CD14-positive monocyte (primary cell): ENCODE data around the gene BARHL2. TPM values are rescaled to one million over a fixed set of nuclear protein-coding genes. Genes with fewer than 3 reads are reported as not detected.

Experiments
- DNase-seq, 3 donors: peaks; one replicate each; pipeline ENCODE4 v3.0.0-alpha.2; 2011 to 2022
- H2AFZ ChIP-seq: 2 replicates; pipeline ENCODE4 v1.6.0; 2012; ENCODE audit warnings: mild to moderate bottlenecking, low read depth, low read length, inconsistent platforms; ENCODE audit not compliant: insufficient read depth, poor library complexity, severe bottlenecking
- H3K27ac ChIP-seq, 2 donors: 1 replicate in 1 of 2; 2 replicates in 1 of 2; pipeline ENCODE4 v1.5.1; 2012 to 2013; ENCODE audit warnings: low read length in 2 of 2, control low read depth in 1 of 2, inconsistent platforms in 1 of 2, low read depth in 1 of 2, mild to moderate bottlenecking in 1 of 2
- H3K27me3 ChIP-seq, 2 donors: one replicate each; pipeline versions ENCODE4 v1.6.0 to v1.6.1; 2011 to 2013; ENCODE audit warnings: low read length in 2 of 2; ENCODE audit not compliant: control insufficient read depth in 2 of 2, insufficient read depth in 2 of 2
- H3K36me3 ChIP-seq, 2 donors: replicated peaks in 1 of 2; 1 replicate in 1 of 2; 2 replicates in 1 of 2; pipeline versions ENCODE4 v1.5.1 to v1.6.1; 2012 to 2013; ENCODE audit warnings: low read length in 2 of 2, control low read depth in 1 of 2, inconsistent platforms in 1 of 2, mild to moderate bottlenecking in 1 of 2; ENCODE audit not compliant: insufficient read depth in 2 of 2, control insufficient read depth in 1 of 2
- H3K4me1 ChIP-seq, 2 donors: 1 replicate in 1 of 2; 2 replicates in 1 of 2; pipeline versions ENCODE4 v1.5.1 to v1.6.1; 2012 to 2013; ENCODE audit warnings: low read length in 2 of 2, control low read depth in 1 of 2, inconsistent platforms in 1 of 2, mild to moderate bottlenecking in 1 of 2, moderate library complexity in 1 of 2; ENCODE audit not compliant: insufficient read depth in 2 of 2, control insufficient read depth in 1 of 2
- H3K4me2 ChIP-seq: replicated peaks from 2 replicates; pipeline ENCODE3; 2012; ENCODE audit warnings: low read length, moderate library complexity, mild to moderate bottlenecking; ENCODE audit not compliant: poor library complexity, severe bottlenecking; ENCODE audit errors: extremely low read depth
- H3K4me3 ChIP-seq, 3 experiments: fragments of 200-600 bp in 1 of 3; sonication (generic) in 1 of 3; replicated peaks in 1 of 3; 1 replicate in 2 of 3; 2 replicates in 1 of 3; pipeline ENCODE4 v1.5.1; 2011 to 2013; ENCODE audit warnings: low read length in 3 of 3, mild to moderate bottlenecking in 3 of 3, control low read depth in 2 of 3, low read depth in 2 of 3, inconsistent platforms in 1 of 3, moderate library complexity in 1 of 3
- H3K79me2 ChIP-seq: 2 replicates; pipeline ENCODE4 v1.6.0; 2012; ENCODE audit warnings: mild to moderate bottlenecking, control low read depth, inconsistent platforms, low read length, moderate library complexity; ENCODE audit not compliant: insufficient read depth
- H3K9ac ChIP-seq: 2 replicates; pipeline ENCODE4 v1.6.0; 2017; ENCODE audit warnings: low read length, mild to moderate bottlenecking; ENCODE audit not compliant: insufficient read depth, poor library complexity, severe bottlenecking
- H3K9me3 ChIP-seq, 2 donors: replicated peaks in 1 of 2; 1 replicate in 1 of 2; 2 replicates in 1 of 2; pipeline versions ENCODE4 v1.5.1 to v1.6.1; 2012 to 2013; ENCODE audit warnings: low read length in 2 of 2, control low read depth in 1 of 2; ENCODE audit not compliant: control insufficient read depth in 1 of 2, insufficient read depth in 1 of 2
- H4K20me1 ChIP-seq: 2 replicates; pipeline ENCODE4 v1.6.0; 2012; ENCODE audit warnings: mild to moderate bottlenecking, low read length, control low read depth, moderate library complexity; ENCODE audit not compliant: insufficient read depth
- H3K27ac Mint-ChIP-seq, 7 donors: one replicate each; pipeline ENCODE4 v1.8.0; 2020; ENCODE audit warnings: mild to moderate bottlenecking in 7 of 7, mixed read lengths in 7 of 7, moderate library complexity in 6 of 7, inconsistent platforms in 2 of 7
- H3K27me3 Mint-ChIP-seq, 3 donors: one replicate each; pipeline ENCODE4 v1.8.0; 2021 to 2022; ENCODE audit warnings: low read depth in 3 of 3, mild to moderate bottlenecking in 3 of 3, mixed read lengths in 3 of 3, moderate library complexity in 3 of 3, inconsistent platforms in 1 of 3
- H3K36me3 Mint-ChIP-seq, 2 donors: one replicate each; pipeline ENCODE4 v1.8.0; 2020; ENCODE audit warnings: mixed read lengths in 2 of 2, inconsistent platforms in 1 of 2, mild to moderate bottlenecking in 1 of 2
- H3K4me1 Mint-ChIP-seq: one replicate; pipeline ENCODE4 v1.8.0; 2020; ENCODE audit warnings: mild to moderate bottlenecking, mixed read lengths
- H3K4me3 Mint-ChIP-seq, 2 donors: one replicate each; pipeline ENCODE4 v1.8.0; 2020; ENCODE audit warnings: mild to moderate bottlenecking in 2 of 2, mixed read lengths in 2 of 2, moderate library complexity in 1 of 2
- H3K9me3 Mint-ChIP-seq, 7 donors: one replicate each; pipeline ENCODE4 v1.8.0; 2020 to 2022; ENCODE audit warnings: mixed read lengths in 7 of 7, mild to moderate bottlenecking in 6 of 7, moderate library complexity in 6 of 7, inconsistent platforms in 2 of 7
- CTCF ChIP-seq: fragments of 200-600 bp; IDR thresholded peaks from one replicate; pipeline ENCODE4 v1.8.0; 2022; ENCODE audit warnings: antibody characterized with exemption, mild to moderate bottlenecking
- WGBS: methylation state at CpG from one replicate; pipeline ENCODE4 v1.1.5; 2013; ENCODE audit warnings: missing lambda C conversion rate; ENCODE audit not compliant: insufficient coverage; 5-methylcytosine and 5-hydroxymethylcytosine counted together
- intact Hi-C, 2 donors: fragments of 100-400 bp; cut with micrococcal nuclease; formaldehyde crosslinking; loops; one replicate each; pipeline versions ENCODE4 v1.15.0 to v1.15.1; 2023
- polyA plus RNA-seq, 3 donors: library from polyadenylated mRNA; depleted of rRNA in 1 of 3; unstranded in 2 of 3; stranded (reverse) in 1 of 3; fragments of 300-500 nt in 2 of 3; fragments of >200 nt in 1 of 3; fragmentation: Illumina TruSeq in 2 of 3; gene quantifications; 1 replicate in 2 of 3; 2 replicates in 1 of 3; pipeline ENCODE4 v1.2.3, GENCODE V29; 2012 to 2021

The BARHL2 gene
- polyA plus RNA-seq, 3 donors, result not detected

GRCh38 chr1:90719330-90720144, 2.4 kb upstream of the BARHL2 start:
- WGBS, result 8% methylated on average over 45 of the region's 55 CpGs
- peak overlapping the region; percentile 13 to 91 for H3K4me3 Mint-ChIP-seq
- intact Hi-C loops, result no loop called here
- no peaks in the 10 kb centered on the region for H3K79me2 ChIP-seq
- peaks cover 19 to 26% of the 10 kb centered on the region in 2 donors for H3K4me1 ChIP-seq
- H3K9ac ChIP-seq, result no peak overlapping the region
- H3K27ac ChIP-seq, result no peak overlapping the region
- H3K9me3 ChIP-seq, result peaks cover 17 to 71% of the 10 kb centered on the region in 2 donors
- H3K4me1 Mint-ChIP-seq, result peaks cover 39% of the 10 kb centered on the region
- peaks cover 93 to 96% (median 95%) of the 10 kb centered on the region in 3 donors for H3K27me3 Mint-ChIP-seq
- no peak overlapping the region for H2AFZ ChIP-seq
- peaks cover 4 to 60% (median 44%) of the 10 kb centered on the region in 7 donors for H3K9me3 Mint-ChIP-seq
- H3K27me3 ChIP-seq, result peaks cover 88 to 97% of the 10 kb centered on the region in 2 donors
- no peak overlapping the region for H3K4me2 ChIP-seq
- H4K20me1 ChIP-seq, result no peaks in the 10 kb centered on the region
- no peak for TF ChIP-seq CTCF
- no peak overlapping the region for H3K4me3 ChIP-seq
- peaks cover 6 to 16% of the 10 kb centered on the region in 2 donors for H3K36me3 Mint-ChIP-seq
- no peak for DNase-seq
- no peak overlapping the region for H3K27ac Mint-ChIP-seq
- no peaks in the 10 kb centered on the region for H3K36me3 ChIP-seq

- peak overlapping the region; percentile 75 to 91 for H3K4me3 Mint-ChIP-seq
- H3K27me3 Mint-ChIP-seq, result peaks cover 93 to 96% (median 95%) of the 10 kb centered on the region in 3 donors
- peaks cover 88 to 97% of the 10 kb centered on the region in 2 donors for H3K27me3 ChIP-seq
- H3K4me1 ChIP-seq, result peaks cover 17 to 22% of the 10 kb centered on the region in 2 donors
- H3K4me3 ChIP-seq, result peak overlapping the region in 2 of 3 experiments; percentile 13 to 67
- H3K9me3 Mint-ChIP-seq, result peaks cover 4 to 55% (median 40%) of the 10 kb centered on the region in 7 donors
- H3K4me2 ChIP-seq, result peak overlapping the region; percentile 75
- DNase-seq, result no peak
- H3K27ac Mint-ChIP-seq, result no peak overlapping the region
- H3K9me3 ChIP-seq, result peaks cover 11 to 72% of the 10 kb centered on the region in 2 donors
- TF ChIP-seq CTCF, result no peak
- H3K27ac ChIP-seq, result no peak overlapping the region
- H3K79me2 ChIP-seq, result no peaks in the 10 kb centered on the region
- H3K36me3 ChIP-seq, result no peaks in the 10 kb centered on the region
- no peaks in the 10 kb centered on the region for H4K20me1 ChIP-seq
- intact Hi-C loops, result no loop called here
- no peak overlapping the region for H3K9ac ChIP-seq
- peak overlapping the region; percentile 53 for H2AFZ ChIP-seq
- WGBS, result 3% methylated on average over 63 of the region's 66 CpGs
- peaks cover 6 to 13% of the 10 kb centered on the region in 2 donors for H3K36me3 Mint-ChIP-seq
- peaks cover 35% of the 10 kb centered on the region for H3K4me1 Mint-ChIP-seq
Observed at GRCh38 chr1:90718411-90719329, 1.6 kb upstream of the BARHL2 start.
